ENCODE data around the gene MOB2. TPM values are rescaled to one million over a fixed set of nuclear protein-coding genes. Genes with fewer than 3 reads are reported as not detected.

Gene MOB2
- polyA plus RNA-seq, 1 donor from 2014 or later = 42.0 TPM

GRCh38 chr11:1522081-1522424 lies 35.5 kb upstream of the MOB2 start:
- Mint-ChIP-seq H3K9me3 (no peaks in the 10 kb centered on the region), H3K36me3 (peaks cover 4% of the 10 kb centered on the region), H3K4me3 (peak overlapping the region; percentile 10 to 93 (median 54)), H3K27me3 (no peaks in the 10 kb centered on the region), H3K4me1 (peaks cover 27 to 49% (median 36%) of the 10 kb centered on the region in 3 donors), H3K27ac (peak overlapping the region; percentile 62 to 96 (median 88))

GRCh38 chr11:1521382-1522080 lies 35.0 kb upstream of the MOB2 start:
- Mint-ChIP-seq H3K4me3 (peak overlapping the region; percentile 10 to 93 (median 58)), H3K4me1 (peaks cover 27 to 51% (median 39%) of the 10 kb centered on the region in 3 donors), H3K9me3 (no peaks in the 10 kb centered on the region), H3K27me3 (peaks cover under 1% of the 10 kb centered on the region), H3K27ac (peak overlapping the region; percentile 62 to 96 (median 88)), H3K36me3 (peaks cover 4% of the 10 kb centered on the region)

- peak overlapping the region; percentile 62 to 96 (median 85) for H3K27ac Mint-ChIP-seq
- peaks cover 29 to 54% (median 45%) of the 10 kb centered on the region in 3 donors for H3K4me1 Mint-ChIP-seq
- peaks cover 2% of the 10 kb centered on the region for H3K27me3 Mint-ChIP-seq
- H3K4me3 Mint-ChIP-seq = peak overlapping the region in 3 of 4 donors; percentile 10 to 93 (median 52)
- no peaks in the 10 kb centered on the region for H3K9me3 Mint-ChIP-seq
- H3K36me3 Mint-ChIP-seq = peaks cover 4% of the 10 kb centered on the region
Measured at GRCh38 chr11:1520663-1521267, 34.2 kb upstream of the MOB2 start.

GRCh38 chr11:1520209-1520662 lies 33.7 kb upstream of the MOB2 start:
- Mint-ChIP-seq H3K4me1 (peaks cover 29 to 57% (median 45%) of the 10 kb centered on the region in 3 donors), H3K9me3 (no peaks in the 10 kb centered on the region), H3K27ac (peak overlapping the region in 1 of 3 donors; percentile 96), H3K4me3 (peak overlapping the region in 3 of 4 donors; percentile 10 to 39 (median 12)), H3K36me3 (peaks cover 4% of the 10 kb centered on the region), H3K27me3 (peaks cover 2% of the 10 kb centered on the region)

GRCh38 chr11:1519028-1520010 lies 32.7 kb upstream of the MOB2 start:
- Mint-ChIP-seq H3K27ac (no peak overlapping the region), H3K4me3 (no peak overlapping the region), H3K9me3 (no peaks in the 10 kb centered on the region), H3K4me1 (peaks cover 29 to 58% (median 45%) of the 10 kb centered on the region in 3 donors), H3K27me3 (peaks cover 2% of the 10 kb centered on the region), H3K36me3 (peaks cover 4% of the 10 kb centered on the region)

GRCh38 chr11:1518301-1518700 lies 31.7 kb upstream of the MOB2 start:
- H3K36me3 Mint-ChIP-seq = peaks cover 4% of the 10 kb centered on the region
- no peak overlapping the region for H3K27ac Mint-ChIP-seq
- peaks cover 27 to 53% (median 38%) of the 10 kb centered on the region in 3 donors for H3K4me1 Mint-ChIP-seq
- H3K27me3 Mint-ChIP-seq = peaks cover 2% of the 10 kb centered on the region
- H3K9me3 Mint-ChIP-seq = no peaks in the 10 kb centered on the region
- no peak overlapping the region for H3K4me3 Mint-ChIP-seq

- Mint-ChIP-seq H3K27me3 (peaks cover 2% of the 10 kb centered on the region), H3K27ac (peak overlapping the region in 1 of 3 donors; percentile 40), H3K4me1 (peaks cover 25 to 48% (median 30%) of the 10 kb centered on the region in 3 donors), H3K9me3 (no peaks in the 10 kb centered on the region), H3K36me3 (peaks cover 1% of the 10 kb centered on the region), H3K4me3 (peak overlapping the region in 2 of 4 donors; percentile 57 to 70)
Measured at GRCh38 chr11:1517117-1518005, 30.8 kb upstream of the MOB2 start.

- peak overlapping the region in 2 of 3 donors; percentile 60 to 80 for H3K27ac Mint-ChIP-seq
- peaks cover 25 to 47% (median 29%) of the 10 kb centered on the region in 3 donors for H3K4me1 Mint-ChIP-seq
- no peaks in the 10 kb centered on the region for H3K9me3 Mint-ChIP-seq
- peaks cover 1% of the 10 kb centered on the region for H3K36me3 Mint-ChIP-seq
- peaks cover 2% of the 10 kb centered on the region for H3K27me3 Mint-ChIP-seq
- peak overlapping the region in 1 of 4 donors; percentile 37 for H3K4me3 Mint-ChIP-seq
Measured at GRCh38 chr11:1516273-1517067, 29.9 kb upstream of the MOB2 start.

- H3K4me1 Mint-ChIP-seq = peaks cover 16 to 39% (median 25%) of the 10 kb centered on the region in 3 donors
Measured at GRCh38 chr11:1515082-1516060, 28.8 kb upstream of the MOB2 start.

GRCh38 chr11:1514336-1515061 lies 27.9 kb upstream of the MOB2 start:
- Mint-ChIP-seq H3K27me3 (peaks cover 2% of the 10 kb centered on the region), H3K9me3 (no peaks in the 10 kb centered on the region), H3K4me1 (peaks cover 19 to 42% (median 27%) of the 10 kb centered on the region in 3 donors), H3K27ac (no peak overlapping the region), H3K36me3 (peaks cover 1% of the 10 kb centered on the region), H3K4me3 (no peak overlapping the region)

More at GRCh38 chr11:1515082-1516060, 28.8 kb upstream of the MOB2 start:
- H3K36me3 Mint-ChIP-seq = peaks cover 1% of the 10 kb centered on the region
- peak overlapping the region in 1 of 4 donors; percentile 17 for H3K4me3 Mint-ChIP-seq
- peaks cover 2% of the 10 kb centered on the region for H3K27me3 Mint-ChIP-seq
- peak overlapping the region in 2 of 3 donors; percentile 60 to 80 for H3K27ac Mint-ChIP-seq
- H3K9me3 Mint-ChIP-seq = no peaks in the 10 kb centered on the region

GRCh38 chr11:1513326-1514296 lies 27.0 kb upstream of the MOB2 start:
- Mint-ChIP-seq H3K9me3 (no peaks in the 10 kb centered on the region), H3K36me3 (peaks cover 1% of the 10 kb centered on the region), H3K4me3 (no peak overlapping the region), H3K27me3 (peaks cover 2% of the 10 kb centered on the region), H3K4me1 (peaks cover 23 to 46% (median 27%) of the 10 kb centered on the region in 3 donors), H3K27ac (peak overlapping the region in 1 of 3 donors; percentile 43)

Data from IgD-negative memory B cell (primary cell).